Ureter (tissue), 1 donor: ENCODE measurements around the gene PRPF8. TPM values are rescaled to one million over a fixed set of nuclear protein-coding genes. Genes with fewer than 3 reads are reported as not detected.
"Not testable (repeated sequence)": the region's sequence is repeated elsewhere in the genome, so short reads cannot be mapped to it uniquely, and the experiment has no call there.

Experiments
- DNase-seq: peaks from one replicate; pipeline ENCODE4 v3.0.0-alpha.2; 2020; ENCODE audit warnings: low spot score
- total RNA-seq: library from RNA; stranded (reverse); gene quantifications from one replicate; pipeline ENCODE4 v1.2.4, GENCODE V29; 2023
- donor health status: DM: yes; HTN: yes; CAD: no.

The PRPF8 gene
- 396 TPM for total RNA-seq

- peak; percentile 98 for DNase-seq
These were observed at the start of gene PRPF8 for GRCh38 chr17:1684378-1685189. TSS of gene PRPF8 (minus strand) at chr17:1684867. CDS start at chr17:1684571, 296 bp downstream.

- DNase-seq = no peak
These were observed 49.1 kb upstream of the PRPF8 start for GRCh38 chr17:1733759-1734158.

DNA sequence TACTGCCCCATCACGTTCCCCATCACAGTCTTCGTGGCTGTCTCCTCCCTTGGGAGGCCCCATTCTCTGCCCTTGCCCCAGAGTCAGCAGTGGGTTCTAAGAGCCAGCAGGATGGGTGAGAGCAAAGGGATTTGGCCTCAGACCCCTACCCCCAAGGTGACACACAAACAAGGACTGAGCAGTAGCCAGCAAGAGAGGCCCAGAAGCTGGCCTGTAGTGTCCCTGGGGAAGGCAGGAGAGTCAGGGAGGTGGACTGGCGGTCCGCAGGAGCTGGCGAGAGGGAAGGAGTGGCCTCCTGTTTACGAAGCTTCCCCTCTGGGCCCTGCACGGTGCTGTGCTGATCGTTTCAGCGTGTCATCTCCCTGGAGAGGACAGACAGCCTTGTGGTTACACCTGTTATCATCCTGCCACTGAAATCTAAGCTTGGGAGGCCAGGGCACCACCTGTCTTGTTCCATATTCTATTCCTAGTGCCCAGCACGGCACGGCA lies 48.2 kb upstream of the PRPF8 start:
- DNase-seq = no peak

DNA sequence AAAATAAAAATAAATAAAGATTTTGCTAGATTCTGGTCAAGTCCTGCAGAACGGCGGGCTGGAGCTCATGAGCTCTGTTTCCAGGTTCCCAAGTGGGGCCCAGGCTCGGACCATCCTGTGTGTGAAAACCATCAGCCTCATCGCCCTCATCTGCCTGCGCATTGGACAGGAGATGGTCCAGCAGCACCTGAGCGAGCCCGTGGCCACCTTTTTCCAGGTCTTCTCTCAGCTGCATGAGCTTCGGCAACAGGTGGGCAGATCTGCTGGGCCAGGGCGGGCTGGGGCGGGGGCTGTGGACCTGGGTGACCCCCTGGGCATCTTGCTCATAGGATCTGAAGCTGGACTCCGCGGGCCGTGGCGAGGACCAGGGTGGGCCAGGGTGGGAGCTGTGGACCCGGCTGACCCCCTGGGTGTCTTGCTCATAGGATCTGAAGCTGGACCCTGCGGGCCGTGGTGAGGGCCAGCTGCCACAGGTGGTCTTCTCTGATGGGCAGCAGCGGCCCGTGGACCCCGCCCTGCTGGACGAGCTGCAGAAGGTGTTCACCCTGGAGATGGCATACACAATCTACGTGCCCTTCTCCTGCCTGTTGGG lies 47.7 kb upstream of the PRPF8 start:
- no peak for DNase-seq

- no peak for DNase-seq
These were observed 46.5 kb upstream of the PRPF8 start for GRCh38 chr17:1731194-1731506.

DNA sequence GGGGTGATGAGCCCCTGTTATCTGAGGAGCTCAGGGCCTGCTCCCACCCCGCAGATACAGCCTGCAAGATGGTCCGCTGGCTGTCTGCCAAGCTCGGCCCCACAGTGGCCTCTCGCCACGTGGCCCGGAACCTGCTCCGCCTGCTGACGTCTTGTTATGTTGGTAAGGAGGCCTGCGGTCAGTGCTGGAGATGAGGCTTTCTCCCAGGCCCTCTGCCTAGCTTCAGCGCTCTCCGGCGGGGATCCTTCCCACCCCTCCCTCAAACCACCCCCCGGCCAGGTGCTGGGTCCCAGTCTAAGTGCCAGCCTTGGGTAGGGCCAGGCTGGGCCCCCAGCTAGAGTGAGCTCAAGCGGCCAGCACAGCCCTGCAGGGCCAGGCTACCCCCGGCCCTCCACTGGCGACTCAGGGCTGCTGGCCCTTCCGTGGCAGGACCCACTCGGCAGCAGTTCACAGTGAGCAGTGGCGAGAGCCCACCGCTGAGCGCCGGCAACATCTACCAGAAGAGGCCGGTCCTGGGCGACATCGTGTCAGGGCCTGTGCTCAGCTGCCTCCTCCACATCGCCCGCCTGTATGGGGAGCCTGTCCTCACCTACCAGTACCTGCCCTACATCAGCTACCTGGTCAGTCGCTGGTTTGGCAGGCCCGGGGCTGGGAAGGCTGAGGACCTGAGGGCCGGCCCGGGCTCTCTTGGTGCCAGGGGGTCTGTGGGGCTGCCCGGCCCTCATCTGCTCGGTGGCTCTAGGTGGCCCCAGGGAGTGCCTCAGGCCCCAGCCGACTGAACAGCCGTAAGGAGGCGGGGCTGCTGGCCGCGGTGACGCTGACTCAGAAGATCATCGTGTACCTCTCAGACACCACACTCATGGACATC lies 45.9 kb upstream of the PRPF8 start:
- DNase-seq = peak; percentile 78

- DNase-seq = no peak
These were observed 45.3 kb upstream of the PRPF8 start for GRCh38 chr17:1729966-1730325.

DNA sequence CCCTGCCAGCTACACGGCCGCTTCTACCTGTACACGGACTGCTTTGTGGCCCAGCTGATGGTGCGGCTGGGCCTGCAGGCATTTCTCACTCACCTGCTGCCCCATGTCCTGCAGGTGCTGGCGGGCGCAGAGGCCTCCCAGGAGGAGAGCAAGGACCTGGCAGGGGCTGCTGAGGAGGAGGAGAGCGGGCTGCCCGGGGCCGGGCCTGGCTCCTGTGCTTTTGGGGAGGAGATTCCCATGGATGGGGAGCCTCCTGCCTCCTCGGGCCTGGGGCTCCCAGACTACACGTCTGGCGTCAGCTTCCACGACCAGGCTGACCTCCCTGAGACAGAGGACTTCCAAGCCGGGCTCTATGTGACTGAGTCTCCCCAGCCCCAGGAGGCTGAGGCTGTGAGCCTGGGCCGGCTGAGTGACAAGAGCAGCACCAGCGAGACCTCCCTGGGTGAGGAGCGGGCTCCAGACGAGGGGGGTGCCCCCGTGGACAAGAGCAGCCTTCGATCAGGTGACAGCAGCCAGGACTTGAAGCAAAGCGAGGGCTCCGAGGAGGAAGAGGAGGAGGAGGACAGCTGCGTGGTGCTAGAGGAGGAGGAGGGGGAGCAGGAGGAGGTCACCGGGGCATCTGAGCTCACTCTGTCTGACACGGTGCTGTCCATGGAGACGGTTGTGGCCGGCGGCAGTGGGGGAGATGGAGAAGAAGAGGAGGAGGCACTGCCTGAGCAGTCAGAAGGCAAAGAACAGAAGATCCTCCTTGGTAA lies 43.4 kb upstream of the PRPF8 start:
- no peak for DNase-seq

- DNase-seq = no peak
These were observed 42.7 kb upstream of the PRPF8 start for GRCh38 chr17:1727258-1727789.

DNA sequence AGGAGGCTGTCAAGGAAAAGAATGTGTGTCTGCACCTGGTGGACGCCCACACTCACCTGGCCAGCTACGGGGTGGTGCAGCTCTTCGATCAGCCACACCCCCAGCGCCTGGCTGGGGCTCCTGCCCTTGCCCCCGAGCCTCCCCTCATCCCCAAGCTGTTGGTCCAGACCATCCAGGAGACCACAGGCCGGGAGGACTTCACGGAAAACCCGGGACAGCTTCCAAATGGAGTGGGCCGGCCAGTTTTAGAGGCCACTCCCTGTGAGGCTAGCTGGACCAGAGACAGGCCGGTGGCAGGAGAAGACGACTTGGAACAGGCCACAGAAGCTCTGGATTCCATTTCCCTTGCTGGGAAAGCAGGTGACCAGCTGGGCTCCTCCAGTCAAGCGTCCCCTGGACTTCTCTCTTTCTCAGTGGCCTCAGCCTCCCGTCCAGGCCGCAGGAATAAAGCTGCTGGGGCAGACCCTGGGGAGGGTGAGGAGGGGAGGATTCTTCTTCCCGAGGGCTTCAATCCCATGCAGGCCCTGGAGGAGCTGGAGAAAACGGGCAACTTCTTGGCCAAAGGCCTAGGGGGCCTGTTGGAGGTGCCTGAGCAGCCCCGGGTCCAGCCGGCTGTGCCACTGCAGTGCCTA lies 42.1 kb upstream of the PRPF8 start:
- no peak for DNase-seq

GRCh38 chr17:1725642-1726511 lies 41.2 kb upstream of the PRPF8 start:
- no peak for DNase-seq

DNA sequence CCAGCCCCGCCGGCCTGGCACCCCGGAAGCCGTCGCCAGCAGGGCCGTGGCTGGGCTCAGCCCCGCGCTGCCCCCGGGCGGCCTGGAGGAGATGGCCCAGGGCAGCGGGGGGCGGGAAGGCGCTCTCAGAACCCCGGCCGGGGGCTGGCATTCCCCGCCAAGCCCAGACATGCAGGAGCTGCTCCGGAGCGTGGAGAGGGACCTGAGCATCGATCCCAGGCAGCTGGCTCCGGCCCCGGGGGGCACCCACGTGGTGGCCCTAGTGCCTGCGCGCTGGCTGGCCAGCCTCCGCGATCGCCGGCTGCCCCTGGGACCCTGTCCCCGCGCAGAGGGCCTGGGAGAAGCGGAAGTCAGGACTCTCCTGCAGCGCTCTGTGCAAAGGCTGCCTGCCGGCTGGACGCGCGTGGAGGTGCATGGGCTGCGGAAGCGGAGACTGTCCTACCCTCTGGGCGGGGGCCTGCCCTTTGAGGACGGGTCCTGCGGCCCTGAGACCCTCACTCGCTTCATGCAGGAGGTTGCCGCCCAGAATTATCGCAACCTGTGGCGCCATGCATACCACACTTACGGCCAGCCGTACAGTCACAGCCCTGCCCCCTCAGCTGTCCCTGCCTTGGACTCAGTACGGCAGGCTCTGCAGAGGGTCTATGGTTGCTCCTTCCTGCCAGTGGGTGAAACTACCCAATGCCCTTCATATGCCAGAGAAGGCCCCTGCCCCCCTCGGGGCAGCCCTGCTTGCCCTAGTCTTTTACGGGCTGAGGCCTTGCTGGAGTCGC lies 40.4 kb upstream of the PRPF8 start:
- peak; percentile 54 for DNase-seq

DNA sequence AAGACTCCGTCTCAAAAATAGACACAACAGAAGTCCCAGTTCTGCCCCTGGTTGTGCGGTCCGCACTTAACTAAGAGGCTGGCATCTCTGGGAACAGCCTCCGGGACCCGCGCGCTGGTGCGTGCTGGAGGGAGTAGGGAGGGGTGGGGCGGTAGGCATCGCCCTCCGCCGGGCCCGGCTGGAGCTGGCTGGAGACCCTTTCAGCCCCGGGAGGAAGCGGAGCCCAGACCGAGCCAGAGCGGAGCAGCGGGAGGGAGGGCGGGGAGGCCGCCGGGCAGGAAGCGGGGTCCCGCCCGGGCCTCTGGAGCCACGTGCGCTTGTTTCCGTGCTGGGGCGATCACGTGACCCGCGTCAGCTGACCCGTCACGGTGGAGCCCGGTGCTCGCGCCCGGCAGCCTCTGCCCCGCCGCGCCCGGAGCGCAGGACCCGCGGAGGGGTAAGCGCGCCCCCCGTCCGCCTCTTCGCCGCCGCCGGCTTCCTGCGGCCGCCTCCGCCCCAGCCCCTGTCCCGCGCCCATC lies 39.7 kb upstream of the PRPF8 start, which contains the start of gene WDR81:
Gene WDR81, plus strand, starts transcription at position 354 of the 518 bp plus-strand sequence. CDS start 256 bp downstream, outside the sequence.
- DNase-seq = peak; percentile 93

DNA sequence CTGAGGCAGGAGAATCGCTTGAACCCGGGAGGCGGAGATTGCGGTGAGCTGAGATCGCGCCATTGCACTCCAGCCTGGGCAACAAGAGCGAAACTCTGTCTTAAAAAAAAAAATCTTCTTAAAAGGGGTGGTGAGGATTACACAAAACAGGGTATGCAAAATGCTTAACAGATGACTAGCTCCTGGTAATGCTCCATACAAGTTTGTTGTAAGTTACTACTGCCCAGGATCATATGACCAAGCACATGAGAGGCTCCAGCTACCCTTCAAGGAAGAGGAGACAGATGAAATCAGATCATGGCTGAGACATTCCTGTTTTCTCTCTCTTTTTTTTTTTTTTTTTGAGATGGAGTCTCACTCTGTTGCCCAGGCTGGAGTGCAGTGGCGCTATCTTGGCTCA lies 37.4 kb upstream of the PRPF8 start:
- not testable (repeated sequence) for DNase-seq

DNA sequence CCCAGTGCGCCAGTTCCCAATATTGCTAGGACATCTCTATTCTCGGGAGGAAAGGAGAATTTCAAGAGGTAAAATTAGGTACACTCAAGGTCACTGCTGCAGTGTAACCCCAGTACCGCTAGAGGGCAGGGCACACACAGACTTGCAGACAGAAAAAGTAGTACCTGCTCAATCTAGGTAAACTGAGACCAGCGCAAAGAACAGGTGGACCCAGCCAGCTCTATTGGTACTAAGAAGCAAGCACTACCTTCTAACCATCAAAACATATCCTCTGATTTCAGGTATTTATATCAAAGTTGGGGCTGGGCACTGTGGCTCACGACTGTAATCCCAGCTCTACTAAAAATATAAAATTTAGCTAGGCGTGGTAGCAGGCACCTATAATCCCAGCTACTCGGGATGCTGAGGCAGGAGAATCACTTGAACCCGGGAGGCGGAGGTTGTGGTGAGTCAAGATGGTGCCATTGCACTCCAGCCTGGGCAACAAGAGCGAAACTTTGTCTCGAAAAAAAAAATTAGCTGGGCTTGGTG lies 36.3 kb upstream of the PRPF8 start:
- DNase-seq = peak; percentile 76

GRCh38 chr17:1718362-1719165 lies 33.9 kb upstream of the PRPF8 start:
- peak; percentile 54 for DNase-seq

DNA sequence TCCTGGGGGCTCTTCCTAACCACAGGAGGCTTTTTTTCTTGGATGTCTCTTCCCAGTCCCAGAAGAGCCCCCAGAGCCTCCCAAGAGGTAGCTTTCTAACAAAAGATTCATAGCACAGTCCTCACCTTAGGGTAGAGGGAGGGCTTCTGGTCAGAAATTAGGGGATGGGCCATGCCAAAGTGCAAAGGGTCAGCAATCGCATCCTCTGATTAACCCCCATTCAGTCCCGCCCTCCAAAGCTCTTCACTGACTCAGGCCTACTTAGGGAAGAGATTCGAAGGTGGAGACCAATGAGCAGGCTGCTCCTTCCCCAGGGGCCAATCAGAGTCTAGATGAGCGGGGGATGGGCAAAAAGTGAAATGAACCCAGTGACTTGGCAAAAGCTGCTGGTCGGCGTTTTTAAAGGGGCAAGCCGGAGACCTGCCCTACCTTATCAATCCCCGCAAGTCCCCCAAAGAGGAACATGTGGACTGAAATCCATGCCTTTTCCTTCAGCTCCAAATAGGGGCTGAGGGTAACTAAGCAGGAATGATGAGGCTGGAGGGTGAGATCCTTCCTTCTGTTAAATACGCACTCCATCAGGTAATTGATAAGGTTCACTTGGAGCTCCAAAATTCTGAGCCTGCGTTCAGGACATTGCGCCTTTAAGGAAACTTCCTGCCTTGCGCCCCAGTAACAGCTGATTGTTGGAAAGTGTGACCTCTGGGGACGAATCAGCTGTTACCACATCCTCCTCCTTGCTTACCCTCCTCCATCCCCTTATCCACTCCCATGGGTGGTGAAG lies 32.4 kb upstream of the PRPF8 start:
- DNase-seq = peak; percentile 97
